GM21423 (cell line): ENCODE results near the gene CALHM1.
A peak's percentile ranks its signal among the peaks of the same experiment; 100 is the strongest.
"Not testable (repeated sequence)": the region's sequence is repeated elsewhere in the genome, so short reads cannot be mapped to it uniquely, and the experiment has no call there.

Experiments used
- ATAC-seq: cut with Tn5 transposase; IDR thresholded peaks from one replicate; pipeline ENCODE4 v1.9.1; 2021; ENCODE audit warnings: mild to moderate bottlenecking, moderate library complexity; ENCODE audit not compliant: unreplicated experiment

Gene CALHM1

GRCh38 chr10:103458720-103459119 lies at the start of gene CALHM1:
Gene CALHM1, minus strand, starts transcription at chr10:103458900. Its CDS starts 149 bp downstream, at chr10:103458751.
- ATAC-seq, result no peak

DNA sequence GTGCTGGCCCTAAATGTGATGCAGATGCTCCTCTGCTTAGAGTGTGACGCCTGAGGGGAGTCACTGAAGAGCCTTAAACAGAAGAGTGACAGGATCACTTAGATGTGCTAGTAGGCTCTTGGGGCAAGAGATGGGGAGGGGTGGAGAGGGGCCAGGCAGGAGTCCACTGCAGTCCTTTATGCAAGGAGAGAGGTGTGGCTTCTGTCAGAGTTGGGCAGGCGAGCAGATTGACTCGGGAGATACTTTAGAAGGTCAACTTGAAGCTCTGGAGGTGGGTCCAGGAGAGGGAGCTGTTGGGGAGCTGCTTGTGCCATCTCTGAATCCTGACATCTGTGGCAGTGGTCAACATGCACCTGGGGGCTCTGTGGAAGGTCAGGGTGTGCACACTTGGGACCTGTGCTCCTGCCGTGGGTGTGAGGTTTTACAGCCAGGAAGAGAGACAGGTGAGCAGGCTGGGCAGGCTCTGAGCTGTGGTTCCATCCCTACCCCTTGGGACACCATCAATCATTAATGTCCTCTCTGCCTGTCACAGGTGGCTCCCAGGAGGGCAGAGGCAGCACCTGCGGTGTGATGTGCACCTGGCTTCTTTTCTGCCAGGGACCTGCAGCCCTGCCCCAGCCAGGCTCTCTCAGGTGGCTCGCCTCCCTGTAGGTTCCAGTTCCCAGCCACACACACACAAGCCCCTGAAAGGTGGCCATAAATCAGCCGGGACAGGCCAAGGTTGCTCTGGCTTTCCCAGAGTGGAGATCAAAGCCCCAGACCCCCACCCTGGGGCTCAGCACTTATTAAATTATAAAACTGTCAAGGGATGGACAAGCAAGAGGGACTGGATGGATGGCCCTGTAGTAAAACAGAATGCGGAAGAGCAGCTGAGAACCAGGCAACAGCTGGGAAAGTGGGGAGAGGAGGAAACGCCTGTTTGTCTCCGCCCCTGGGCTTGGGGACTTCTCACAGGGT lies 48.8 kb upstream of the CALHM1 start:
- no peak for ATAC-seq

GRCh38 chr10:103506061-103506460 lies 47.4 kb upstream of the CALHM1 start:
- no peak for ATAC-seq

- peak; percentile 50 for ATAC-seq
Observed at GRCh38 chr10:103504181-103504783, 45.6 kb upstream of the CALHM1 start.

- not testable (repeated sequence) for ATAC-seq
Observed at GRCh38 chr10:103503777-103504176, 45.1 kb upstream of the CALHM1 start.

DNA sequence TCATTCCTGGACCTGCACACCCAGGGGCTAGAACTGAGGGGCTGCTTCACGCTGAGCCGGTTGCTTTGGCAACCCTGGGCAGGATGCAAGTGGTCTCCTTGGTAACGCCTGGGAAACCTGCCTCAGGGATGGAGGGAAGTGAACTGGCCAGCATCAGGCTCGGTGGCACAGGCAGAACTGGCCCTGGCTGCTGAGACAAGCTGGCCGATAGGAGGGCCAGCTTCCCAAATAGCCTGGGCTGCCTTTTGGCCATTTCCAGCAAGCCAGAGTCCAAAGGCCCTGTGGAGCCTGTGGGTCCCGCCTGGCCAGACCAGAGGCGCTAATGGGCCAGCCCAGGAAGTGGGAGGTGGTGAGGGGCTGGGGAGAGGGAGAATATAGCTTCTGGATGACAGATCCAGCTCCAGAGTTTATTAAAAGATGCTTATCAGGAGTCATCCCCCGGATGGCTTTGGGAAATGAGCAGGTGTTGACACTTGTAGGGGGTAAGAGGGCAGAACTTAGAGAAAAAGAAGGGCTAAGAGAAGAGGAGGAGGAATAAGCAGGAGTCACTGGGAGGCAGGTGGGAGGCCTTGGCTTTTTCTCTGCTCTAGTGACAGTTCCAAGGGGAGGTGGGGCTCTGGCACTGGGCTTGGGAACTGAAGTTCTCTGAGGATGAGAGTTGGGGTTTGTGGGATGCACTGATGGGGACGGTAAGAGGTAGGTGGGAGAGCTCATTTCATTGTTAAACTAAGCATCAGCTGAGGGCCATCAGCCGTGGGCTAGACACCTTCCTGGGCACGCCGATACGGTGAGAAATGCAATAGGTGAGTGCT lies 44.4 kb upstream of the CALHM1 start:
- no peak for ATAC-seq

DNA sequence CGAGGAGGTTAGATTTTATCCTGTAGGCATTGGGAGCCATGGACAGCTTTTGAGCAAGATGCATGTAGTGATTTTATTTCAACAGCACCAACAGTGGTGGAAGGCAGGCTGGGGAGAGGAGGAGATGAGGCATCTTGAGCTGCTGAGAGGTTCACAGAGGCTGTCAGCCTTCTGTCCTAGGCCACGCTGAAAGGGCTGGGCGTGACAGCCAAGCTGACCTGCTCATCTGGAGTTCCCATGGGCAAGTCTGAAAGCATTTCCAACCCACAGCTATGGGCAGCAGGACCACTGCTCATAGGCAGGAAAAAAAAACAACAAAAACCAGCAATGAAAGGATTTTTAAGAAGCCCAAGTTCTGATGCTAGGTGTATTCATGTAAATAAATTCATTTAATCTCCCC lies 42.5 kb upstream of the CALHM1 start:
- ATAC-seq, result no peak

DNA sequence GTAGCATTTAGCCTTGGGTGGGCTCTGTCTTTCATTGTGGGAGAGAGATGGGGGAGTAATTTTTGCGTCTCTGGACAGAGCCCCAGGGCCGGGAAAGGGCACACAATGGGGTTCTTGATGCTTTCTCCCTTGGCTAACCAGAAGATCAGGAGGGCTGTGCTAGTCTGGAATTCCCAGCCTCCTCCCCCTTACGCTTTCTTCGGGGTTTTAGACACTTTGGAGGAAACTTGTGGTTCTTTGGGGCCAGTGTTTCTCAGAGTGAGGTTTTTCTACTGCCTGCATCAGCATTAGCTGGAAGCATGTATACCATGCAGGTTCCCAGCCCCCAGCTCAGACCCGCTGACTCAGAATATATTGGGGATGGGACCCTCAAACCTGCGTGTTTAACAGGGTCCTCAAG lies 41.8 kb upstream of the CALHM1 start:
- ATAC-seq, result no peak

- ATAC-seq, result no peak
Observed at GRCh38 chr10:103499881-103500280, 41.2 kb upstream of the CALHM1 start.

GRCh38 chr10:103498936-103499638 lies 40.4 kb upstream of the CALHM1 start:
- no peak for ATAC-seq

DNA sequence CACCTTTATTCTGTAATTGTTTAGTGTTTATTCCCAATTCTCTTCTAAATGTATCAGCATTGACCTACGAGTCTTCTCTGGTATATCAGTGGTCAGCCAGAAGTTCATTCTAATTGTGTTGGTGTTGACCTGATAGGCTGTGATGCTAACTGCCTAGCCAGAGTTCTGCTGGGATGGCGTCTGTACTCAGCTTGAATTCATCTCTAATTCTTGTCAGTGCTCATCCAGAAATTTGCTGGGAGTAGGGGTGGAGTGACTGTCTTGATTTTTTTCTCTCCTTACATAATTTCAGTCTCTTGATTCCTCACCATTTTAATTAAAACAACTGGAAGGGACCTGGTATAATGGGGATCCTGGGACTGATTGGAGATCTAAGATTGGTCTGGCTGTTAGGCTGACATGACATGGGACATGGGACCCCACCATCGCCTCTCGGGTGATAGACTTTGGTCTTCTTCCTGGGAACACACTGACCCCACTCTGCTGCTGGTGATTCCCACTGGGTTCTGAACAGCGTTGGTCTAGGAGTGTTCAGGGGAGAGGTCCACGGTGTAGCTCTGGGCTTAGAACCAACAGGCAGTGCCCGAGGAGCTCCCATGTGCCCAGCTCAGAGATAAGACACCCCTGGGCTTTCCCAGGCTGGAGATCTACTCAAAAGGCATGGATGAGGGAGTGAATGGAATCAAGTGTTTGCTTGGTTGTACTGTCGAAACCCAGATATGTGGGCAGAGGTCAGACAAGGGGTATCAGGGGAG lies 38.6 kb upstream of the CALHM1 start:
- no peak for ATAC-seq

DNA sequence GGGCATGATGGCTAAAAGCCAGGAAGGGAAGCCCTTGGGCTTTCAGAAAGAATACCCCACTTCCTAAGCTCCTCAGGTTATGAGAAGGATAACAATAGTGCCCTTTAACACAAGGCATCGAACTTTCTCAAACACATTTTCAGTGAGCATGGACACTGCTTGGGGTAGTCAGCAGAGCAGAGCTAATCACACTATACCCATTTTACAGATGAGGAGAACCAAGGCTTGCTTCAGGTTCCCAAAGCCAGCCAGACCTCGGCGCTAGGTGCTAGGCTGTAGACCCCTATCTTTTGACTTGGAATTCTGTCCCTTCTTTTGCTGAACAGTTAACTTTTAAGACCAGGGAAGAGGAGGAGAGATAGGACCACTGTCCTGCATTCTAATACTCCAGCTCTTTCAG lies 36.6 kb upstream of the CALHM1 start:
- no peak for ATAC-seq

DNA sequence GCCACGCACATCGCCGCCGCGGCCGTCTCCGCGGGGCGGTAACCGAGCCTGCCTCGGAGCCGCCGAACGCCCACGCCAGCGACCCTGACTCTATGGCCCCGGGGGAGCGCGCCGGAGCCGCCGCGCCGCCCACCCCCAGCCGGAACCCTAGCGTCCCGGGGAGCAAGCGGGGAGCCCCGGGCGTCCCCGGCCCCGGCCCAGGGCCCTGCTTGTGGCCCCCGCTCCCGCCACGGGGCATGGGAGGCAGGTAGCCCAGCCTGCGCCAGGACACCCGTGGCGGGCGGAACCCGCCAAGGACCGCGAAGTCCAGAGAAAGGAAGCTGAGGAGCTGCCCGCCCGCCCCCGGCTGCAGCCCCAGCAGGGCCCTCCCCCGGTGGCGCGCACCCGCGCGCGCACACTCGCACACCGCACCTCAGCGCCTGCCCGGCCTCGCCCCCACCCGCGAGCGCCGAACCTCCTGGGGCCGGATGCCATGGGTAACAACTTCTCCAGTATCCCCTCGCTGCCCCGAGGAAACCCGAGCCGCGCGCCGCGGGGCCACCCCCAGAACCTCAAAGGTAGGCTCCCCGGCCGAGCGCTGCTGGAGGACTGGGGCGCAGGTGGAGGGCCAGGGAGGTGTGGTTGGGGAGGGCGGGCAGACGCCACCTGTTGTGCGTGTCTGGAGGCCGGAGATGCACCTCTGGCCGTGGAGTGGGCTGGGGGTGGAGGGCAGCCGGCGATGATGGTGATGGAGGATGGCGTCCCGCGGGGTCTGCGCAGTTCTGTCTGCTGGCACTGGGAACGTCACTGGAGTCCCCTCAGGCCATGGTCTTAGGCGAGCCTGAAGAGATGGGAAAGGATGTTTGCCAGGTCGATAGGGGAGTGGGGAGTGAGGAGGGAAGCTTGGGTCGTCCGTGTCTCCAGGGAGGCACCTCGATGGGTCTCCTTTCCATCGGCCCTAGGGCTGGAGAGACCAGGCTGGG lies 35.5 kb upstream of the CALHM1 start:
- no peak for ATAC-seq

GRCh38 chr10:103493362-103493915 lies 34.7 kb upstream of the CALHM1 start, which contains the start of gene NEURL1:
Gene NEURL1, plus strand, starts transcription at chr10:103493705. Its CDS starts 683 bp downstream, at chr10:103494388.
- ATAC-seq, result no peak

DNA sequence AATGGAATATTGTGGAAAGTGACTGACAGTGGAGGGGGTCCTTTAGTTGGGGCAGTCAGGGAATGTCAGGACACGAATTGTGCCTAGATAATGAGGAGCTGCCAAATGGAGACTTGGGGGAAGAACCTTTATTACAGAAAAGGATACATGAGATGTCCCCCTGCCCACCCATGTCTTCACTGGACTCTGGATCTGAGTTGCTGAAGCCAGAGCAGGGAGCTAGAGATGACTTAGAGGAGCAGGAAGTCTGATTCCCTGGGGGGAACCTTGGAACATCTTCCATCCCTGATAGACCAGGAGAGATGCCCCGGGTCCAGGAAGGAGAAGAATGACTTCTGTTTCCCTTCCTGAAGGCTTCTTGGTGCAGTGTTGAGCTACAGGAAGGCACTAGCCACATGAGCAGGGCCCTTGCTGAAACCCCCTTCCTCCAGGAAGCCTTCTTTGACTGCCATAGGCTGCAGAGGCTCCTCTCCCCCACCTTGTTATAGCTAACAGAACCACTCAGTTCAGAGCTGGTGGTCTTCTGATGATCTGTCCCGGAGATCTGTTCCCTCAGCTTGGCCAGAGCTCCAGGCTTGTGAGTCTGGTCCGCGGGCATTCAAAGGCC lies 34.1 kb upstream of the CALHM1 start:
- ATAC-seq, result no peak

DNA sequence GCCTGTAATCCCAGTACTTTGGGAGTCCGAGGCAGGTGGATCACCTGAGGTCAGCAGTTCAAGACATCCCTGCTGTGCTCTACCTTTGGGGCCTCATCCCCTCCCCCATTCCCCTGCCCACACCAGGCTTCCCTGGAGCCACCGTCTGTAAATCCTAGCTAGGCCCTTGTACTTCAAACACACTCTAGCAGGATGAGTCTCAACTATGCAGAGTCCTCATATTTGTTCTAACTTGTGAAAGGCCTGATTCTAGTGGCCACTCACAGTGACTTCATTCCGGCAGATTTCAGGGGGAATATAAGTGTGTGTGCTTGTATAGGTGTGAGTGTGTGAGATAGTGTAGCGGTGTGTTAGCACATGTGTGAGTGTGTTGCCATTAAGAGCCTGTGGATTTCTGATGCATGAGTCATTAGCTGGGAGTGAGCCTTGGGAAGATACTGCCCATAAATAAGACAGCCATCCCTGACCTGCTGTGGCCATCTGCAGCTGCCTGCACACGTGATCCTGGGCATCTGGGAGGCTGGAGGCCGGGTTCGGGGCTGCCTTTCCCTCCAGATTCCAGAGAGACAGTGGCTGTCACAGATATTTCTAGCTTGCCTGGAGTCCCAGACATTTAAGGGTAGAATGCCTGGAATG lies 33.1 kb upstream of the CALHM1 start:
- ATAC-seq, result no peak

GRCh38 chr10:103490986-103491314 lies 32.2 kb upstream of the CALHM1 start:
- no peak for ATAC-seq

DNA sequence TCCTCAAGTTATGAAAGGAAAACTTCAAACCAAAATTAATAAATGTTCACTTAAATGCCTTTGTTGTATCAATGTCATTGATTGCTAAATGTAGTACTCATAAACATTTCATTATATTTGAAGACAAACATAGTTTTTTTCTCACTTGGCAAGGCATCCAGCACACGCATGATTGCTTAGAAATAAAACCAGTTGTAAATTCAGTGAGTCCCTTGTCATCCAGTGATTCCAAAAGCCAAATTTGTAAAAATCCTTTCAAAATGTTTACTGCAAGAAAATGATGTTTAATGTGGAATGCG lies 28.7 kb upstream of the CALHM1 start:
- no peak for ATAC-seq
